Stimulated activated naive CD4-positive, alpha-beta T cell (primary cell): ENCODE results near the gene SEC11A.
"Not testable (repeated sequence)": the region's sequence is repeated elsewhere in the genome, so short reads cannot be mapped to it uniquely, and the experiment has no call there.

Experiments used
- DNase-seq, 6 experiments: peaks; one replicate each; lab custom pipeline; 2025; lab: John Stamatoyannopoulos, UW

SEC11A gene

GRCh38 chr15:84716036-84716732, at the start of gene SEC11A:
Gene SEC11A (minus strand): TSS chr15:84716139. CDS start chr15:84716075, 64 bp downstream.
- peak; percentile 75 to 96 (median 90) for DNase-seq

DNA sequence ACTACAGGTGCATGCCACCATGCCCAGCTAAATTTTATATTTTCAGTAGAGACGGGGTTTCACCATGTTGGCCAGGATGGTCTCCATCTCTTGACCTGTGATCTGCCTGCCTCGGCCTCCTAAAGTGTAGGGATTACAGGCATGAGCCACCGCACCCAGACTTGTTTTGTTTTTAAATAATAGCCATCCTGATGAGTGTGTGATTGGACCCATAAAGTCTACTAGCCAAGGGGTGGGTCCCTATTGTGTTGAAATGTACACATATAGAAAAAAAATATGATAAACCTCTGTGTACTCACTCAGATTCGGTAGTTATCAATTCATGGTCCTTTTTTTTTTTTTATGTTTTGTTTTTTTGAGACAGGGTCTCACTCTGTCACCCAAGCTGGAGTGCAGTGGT, 49.7 kb upstream of the SEC11A start:
- DNase-seq, result no peak

DNA sequence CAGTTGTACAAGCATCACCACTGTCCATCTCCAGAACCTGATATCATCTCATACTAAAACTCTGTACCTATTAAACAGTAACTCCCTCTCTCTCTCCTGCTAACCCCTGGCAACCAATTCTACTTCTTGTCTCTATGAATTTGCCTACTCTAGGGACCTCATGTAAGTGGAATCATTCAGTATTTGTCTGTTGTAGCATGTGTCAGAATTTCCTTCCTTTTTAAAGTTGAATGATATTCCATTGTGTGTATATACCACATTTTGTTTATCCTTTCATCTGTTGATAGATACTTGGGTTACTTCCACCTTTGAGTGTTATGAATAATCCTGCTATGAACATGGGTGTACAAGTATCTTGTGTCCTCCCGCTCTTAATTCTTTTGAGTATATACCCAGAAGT, 49.0 kb upstream of the SEC11A start:
- DNase-seq, result no peak

DNA sequence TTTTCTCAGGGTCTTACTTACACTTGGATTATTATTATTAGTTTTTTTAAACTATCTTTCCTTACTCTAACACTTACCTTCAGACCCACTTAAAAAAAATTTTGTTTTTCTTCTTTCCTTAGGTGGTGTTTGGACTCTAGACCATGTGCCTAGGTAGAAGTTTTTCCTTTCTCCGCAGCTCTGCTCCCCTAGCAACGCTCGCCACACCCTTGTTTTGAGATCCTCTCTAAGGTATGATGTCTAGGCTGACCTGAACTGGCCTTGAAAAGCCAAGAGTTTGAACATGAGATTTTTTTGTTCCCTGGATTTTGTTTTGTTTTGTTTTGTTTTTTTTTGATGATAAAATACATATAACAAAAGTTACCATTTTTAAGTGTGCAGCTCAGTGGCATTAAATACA, 48.6 kb upstream of the SEC11A start:
- DNase-seq, result no peak

- no peak for DNase-seq
Measured at GRCh38 chr15:84762840-84763572, 47.1 kb upstream of the SEC11A start.

DNA sequence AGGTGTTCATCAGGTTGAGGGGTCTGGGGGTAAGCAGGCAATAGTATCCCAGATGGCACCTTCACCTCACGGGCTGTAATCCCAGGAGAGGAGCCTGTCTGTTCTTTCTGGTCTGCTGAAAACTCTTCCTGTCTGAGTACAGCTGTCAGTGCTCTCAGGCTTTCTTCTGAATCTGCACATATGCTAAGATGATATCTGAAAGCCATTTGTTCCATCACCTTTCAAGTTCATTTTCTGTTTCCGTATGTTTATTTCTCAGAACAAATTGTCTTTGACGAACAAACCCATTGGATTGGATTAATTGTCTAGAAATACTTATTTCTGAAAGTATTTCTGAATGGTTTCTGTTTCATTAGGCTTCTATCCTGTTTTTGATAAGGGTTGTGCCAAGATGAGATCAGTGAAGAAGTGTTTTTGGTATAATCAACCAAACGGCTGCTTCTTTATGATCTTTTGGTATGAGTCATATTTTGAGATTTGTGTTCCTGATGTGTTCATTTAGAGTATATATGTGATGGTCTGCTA, 45.7 kb upstream of the SEC11A start:
- peak in 3 of 6 experiments; percentile 25 to 33 (median 26) for DNase-seq

- DNase-seq, result no peak
Measured at GRCh38 chr15:84760219-84760618, 44.3 kb upstream of the SEC11A start.

- no peak for DNase-seq
Measured at GRCh38 chr15:84759018-84759417, 43.1 kb upstream of the SEC11A start.

- DNase-seq, result no peak
Measured at GRCh38 chr15:84755736-84756527, 40.0 kb upstream of the SEC11A start.

DNA sequence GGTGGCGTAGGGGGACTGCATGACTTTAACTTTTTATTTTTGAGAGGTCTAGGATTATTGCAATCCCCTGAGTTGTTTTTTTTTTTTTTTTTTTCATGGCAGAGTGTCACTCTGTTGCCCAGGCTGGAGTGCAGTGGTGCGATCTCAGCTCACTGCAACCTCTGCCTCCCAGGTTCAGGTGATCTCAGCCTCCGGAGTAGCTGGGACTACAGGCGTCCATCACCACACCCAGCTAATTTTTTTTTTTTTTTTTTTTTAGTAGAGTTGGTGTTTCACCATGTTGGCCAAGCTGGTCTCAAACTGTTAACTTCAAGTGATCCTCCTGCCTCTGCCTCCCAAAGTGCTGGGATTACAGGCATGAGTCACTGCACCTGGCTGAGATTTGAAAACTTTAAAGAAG, 39.0 kb upstream of the SEC11A start:
- not testable (repeated sequence) for DNase-seq

DNA sequence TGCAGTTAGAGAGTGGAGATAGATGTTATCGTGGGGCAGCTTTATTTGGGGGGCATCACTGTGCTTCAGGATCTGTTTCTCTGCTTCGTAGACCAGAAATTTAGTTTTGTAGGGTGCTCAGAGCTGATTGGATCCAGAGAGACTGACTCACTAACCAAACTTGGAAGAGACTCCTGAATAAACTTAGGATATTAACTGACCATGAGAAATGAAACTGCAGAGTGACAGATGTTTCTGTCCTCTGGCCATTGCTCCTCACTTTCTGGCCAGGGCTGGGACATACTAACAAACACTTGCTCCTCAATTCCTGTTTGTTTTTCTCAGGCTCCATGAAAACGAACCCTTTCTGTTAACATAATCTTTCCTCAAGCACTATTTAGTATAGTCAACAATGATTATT, 36.8 kb upstream of the SEC11A start:
- DNase-seq, result no peak

GRCh38 chr15:84752195-84752594, 36.3 kb upstream of the SEC11A start:
- DNase-seq, result no peak

GRCh38 chr15:84751721-84752120, 35.8 kb upstream of the SEC11A start:
- DNase-seq, result not testable (repeated sequence)

- DNase-seq, result no peak
Measured at GRCh38 chr15:84750583-84751092, 34.7 kb upstream of the SEC11A start.

DNA sequence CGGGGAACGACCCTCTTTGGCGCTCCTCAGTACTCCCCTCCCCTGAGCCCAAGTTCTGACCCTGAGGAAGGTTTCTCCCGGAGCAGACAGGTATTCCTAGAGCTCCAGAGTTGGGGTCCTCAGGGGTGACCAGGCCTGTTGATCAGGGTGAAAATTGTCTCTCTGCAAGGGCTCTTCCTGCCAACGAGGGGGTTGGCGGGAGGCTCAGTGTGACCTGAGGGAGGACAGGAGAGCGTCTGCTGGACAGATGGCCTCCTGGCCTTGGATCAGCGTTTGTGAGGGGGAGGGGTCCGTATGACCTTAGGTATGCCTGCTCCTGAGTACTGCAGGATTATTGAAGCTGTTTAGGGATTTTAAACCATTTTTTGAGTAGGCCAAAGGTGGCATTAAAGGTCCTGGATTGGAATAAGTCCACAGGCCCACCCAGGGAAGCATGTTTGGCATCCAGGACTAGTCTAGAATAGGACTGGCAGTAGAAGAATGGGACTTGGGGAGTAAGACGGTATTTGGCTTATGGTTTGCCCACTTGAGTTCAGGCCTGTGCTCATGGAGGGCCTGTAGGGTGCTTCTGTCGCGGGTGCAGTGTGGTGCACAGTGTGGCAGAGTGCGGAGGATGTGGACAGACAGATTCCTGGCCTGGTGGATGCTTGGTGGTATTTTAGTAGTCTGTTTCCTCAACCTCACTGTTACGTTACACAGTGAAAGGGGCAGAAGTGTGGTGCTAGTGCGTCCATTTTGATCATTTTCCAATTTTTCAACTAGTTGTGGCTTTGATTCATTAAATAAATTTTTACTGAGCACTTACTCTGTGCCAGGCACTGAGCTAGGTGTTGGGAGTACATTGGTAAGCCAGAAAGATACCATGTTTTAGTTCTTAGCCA, 33.4 kb upstream of the SEC11A start:
- DNase-seq, result peak in 5 of 6 experiments; percentile 8 to 61 (median 36)

DNA sequence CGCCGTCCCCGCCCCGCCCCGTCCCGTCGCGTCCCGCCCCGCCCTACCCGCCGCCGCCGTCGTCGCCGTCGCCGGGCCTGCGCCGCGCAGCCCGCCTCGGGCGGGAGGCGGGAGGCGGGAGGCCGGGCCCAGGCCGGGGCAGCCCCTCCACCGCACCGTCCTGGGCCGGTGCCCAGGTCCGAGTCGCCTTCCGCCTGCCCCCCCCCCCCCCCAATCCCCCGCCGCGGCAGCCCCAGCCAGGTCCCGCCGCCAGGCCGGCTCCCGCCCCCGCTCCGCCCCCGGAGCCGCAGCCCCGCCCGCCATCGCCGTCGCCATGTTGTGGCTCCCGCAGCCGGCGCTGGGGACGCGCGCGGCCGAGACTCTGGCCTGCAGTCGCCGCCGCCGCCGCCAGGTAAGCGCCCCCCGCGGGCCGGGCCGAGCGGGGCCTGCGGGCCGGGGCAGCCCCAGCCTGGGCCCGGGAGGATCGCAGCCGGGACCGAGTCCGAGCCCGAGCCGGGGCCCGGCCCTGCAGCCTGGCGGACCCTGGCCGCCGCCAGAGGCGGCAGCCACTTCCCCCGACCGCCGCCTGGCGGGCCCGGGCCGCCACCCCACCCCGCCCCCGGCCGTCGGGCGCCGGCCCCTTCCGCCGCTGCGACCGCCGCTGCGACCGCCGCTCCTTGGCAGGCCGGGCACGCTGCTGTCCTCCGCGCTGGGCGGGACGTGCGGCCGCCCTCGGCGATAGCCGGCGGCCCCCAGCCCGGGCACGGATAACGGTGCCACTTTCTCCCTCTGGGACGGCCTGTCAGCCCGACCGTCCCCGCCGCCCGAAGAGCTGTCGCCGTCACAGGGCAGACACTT, 32.6 kb upstream of the SEC11A start, which contains the start of gene ZNF592:
TSS of gene ZNF592 (plus strand) at position 319 of the 837 bp plus-strand sequence. CDS start 34,084 bp downstream, outside the sequence.
- peak; percentile 54 to 77 (median 73) for DNase-seq

DNA sequence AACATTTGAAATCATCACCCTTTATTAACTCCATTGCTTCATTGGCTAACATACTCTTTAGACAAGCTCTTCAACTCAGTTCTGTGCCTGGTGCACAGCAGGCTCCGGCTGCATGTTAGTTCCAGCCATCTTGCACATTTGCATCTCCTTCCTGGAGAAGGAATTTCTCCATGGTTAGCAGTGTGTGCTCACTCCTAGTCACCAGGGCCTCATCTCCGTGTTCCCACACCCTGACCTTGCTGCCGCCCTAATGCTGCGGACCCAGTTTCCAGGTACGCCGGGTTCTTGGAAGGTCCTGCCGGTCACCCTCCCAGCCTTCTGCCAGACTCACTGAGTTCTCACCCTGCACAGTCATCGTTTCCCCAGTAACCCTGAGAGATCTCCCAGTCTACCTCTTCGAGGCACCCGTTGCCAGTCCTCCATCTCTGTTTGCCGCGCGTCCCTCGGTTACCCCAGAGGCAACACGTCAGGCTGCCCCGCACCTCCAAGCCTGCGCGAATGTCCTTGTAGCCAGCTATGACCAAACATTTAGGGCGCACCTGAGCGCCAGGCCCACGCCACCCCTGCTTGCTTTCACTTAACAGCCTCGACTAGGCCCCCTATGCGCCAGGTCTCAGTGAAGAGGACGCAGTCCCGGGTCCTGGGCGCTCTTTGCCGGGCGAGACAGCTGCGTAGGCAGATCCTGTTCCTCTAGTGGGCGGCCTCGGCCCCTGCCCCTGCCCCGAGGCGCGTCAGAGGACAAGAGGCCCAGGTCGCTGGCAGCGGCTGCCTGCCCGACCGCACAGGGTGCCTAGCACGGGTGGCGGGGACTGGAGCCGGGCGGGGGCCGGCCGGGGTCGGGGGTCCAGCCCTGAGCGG, 31.7 kb upstream of the SEC11A start:
- DNase-seq, result peak; percentile 51 to 84 (median 72)

GRCh38 chr15:84741121-84741520, 25.2 kb upstream of the SEC11A start:
- DNase-seq, result no peak

- no peak for DNase-seq
Measured at GRCh38 chr15:84740691-84741090, 24.8 kb upstream of the SEC11A start.
